OCI-LY7 (cell line): ENCODE measurements around the gene SPON1. TPM values are rescaled to one million over a fixed set of nuclear protein-coding genes. Genes with fewer than 3 reads are reported as not detected.

ENCODE experiments used
- BruUV-seq: library from RNA; stranded (reverse); fragments of 400-500 nt; replicated peaks from 2 replicates; lab custom pipeline; 2021; lab: Mats Ljungman, UMichigan
- CTCF ChIA-PET: fragments of 300-600 bp; sonication (Branson Sonifier 250); formaldehyde crosslinking; loops from one replicate; lab custom pipeline; 2022; ENCODE audit warnings: antibody characterized with exemption; ENCODE audit not compliant: unreplicated experiment; lab: Charles Lee
- POLR2A ChIA-PET: fragments of 300-600 bp; sonication (Branson Sonifier 250); formaldehyde crosslinking; loops from one replicate; lab custom pipeline; 2022; ENCODE audit warnings: antibody characterized with exemption; lab: Charles Lee
- DNase-seq: peaks from one replicate; pipeline ENCODE4 v3.0.0-alpha.2; 2015; ENCODE audit warnings: low spot score
- H2AFZ ChIP-seq: fragments of 200-600 bp; sonication (generic), shearing (Covaris generic); 2 replicates; pipeline ENCODE4 v1.6.1; 2014; ENCODE audit warnings: mild to moderate bottlenecking, antibody characterized with exemption, low read length, moderate library complexity
- H3K27ac ChIP-seq: fragments of 200-600 bp; sonication (generic); 2 replicates; pipeline ENCODE4 v1.5.1; 2014; ENCODE audit warnings: mixed run types, low read depth, mild to moderate bottlenecking, moderate library complexity, low read length, inconsistent platforms; ENCODE audit not compliant: poor library complexity, severe bottlenecking
- H3K36me3 ChIP-seq: fragments of 200-600 bp; sonication (generic); 2 replicates; pipeline ENCODE4 v1.6.1; 2014; ENCODE audit warnings: mild to moderate bottlenecking, antibody characterized with exemption, low read length, moderate library complexity, mixed read lengths; ENCODE audit not compliant: insufficient read depth
- H3K4me1 ChIP-seq: fragments of 200-600 bp; sonication (generic); 2 replicates; pipeline ENCODE4 v1.5.1; 2014; ENCODE audit warnings: mild to moderate bottlenecking, low read length; ENCODE audit not compliant: insufficient read depth, poor library complexity, severe bottlenecking
- H3K4me2 ChIP-seq: fragments of 200-600 bp; sonication (generic); 2 replicates; pipeline ENCODE4 v1.6.1; 2014; ENCODE audit warnings: mild to moderate bottlenecking, low read length
- H3K4me3 ChIP-seq: fragments of 200-600 bp; sonication (generic); 2 replicates; pipeline ENCODE4 v1.5.1; 2014; ENCODE audit warnings: mild to moderate bottlenecking, low read depth, low read length; ENCODE audit not compliant: poor library complexity, severe bottlenecking
- H3K79me2 ChIP-seq: fragments of 200-600 bp; sonication (generic); 2 replicates; pipeline ENCODE4 v1.6.1; 2016; ENCODE audit warnings: low read depth, mild to moderate bottlenecking, low read length, moderate library complexity, mixed read lengths; ENCODE audit not compliant: insufficient read depth
- H3K9me2 ChIP-seq: fragments of 200-600 bp; sonication (generic); 2 replicates; pipeline ENCODE4 v1.6.1; 2016; ENCODE audit warnings: mild to moderate bottlenecking, low read length, mixed read lengths; ENCODE audit not compliant: insufficient read depth
- H3K9me3 ChIP-seq: fragments of 200-600 bp; sonication (generic); 2 replicates; pipeline ENCODE4 v1.6.1; 2014; ENCODE audit warnings: mild to moderate bottlenecking, mixed run types, low read length, mixed read lengths
- H4K20me1 ChIP-seq: fragments of 200-600 bp; sonication (generic); 2 replicates; pipeline ENCODE4 v1.6.1; 2014; ENCODE audit warnings: mild to moderate bottlenecking, antibody characterized with exemption, low read length, moderate library complexity, mixed read lengths; ENCODE audit not compliant: insufficient read depth
- EZH2phosphoT487 ChIP-seq: fragments of 200-600 bp; sonication (generic); IDR thresholded peaks from 2 replicates; pipeline ENCODE4 v1.6.1; 2018; ENCODE audit warnings: low read depth, borderline replicate concordance, mild to moderate bottlenecking, mixed run types, antibody characterized with exemption, low read length, moderate library complexity, mixed read lengths
- intact Hi-C: fragments of 100-400 bp; cut with micrococcal nuclease; formaldehyde crosslinking; loops from one replicate; pipeline ENCODE4 v1.10.0; 2022; ENCODE audit not compliant: unreplicated experiment
- total RNA-seq, 2 experiments: library from RNA; depleted of rRNA in 1 of 2; stranded (reverse); fragments of >200 nt in 1 of 2; shearing (Covaris generic) in 1 of 2; gene quantifications; 2 replicates each; pipeline ENCODE4 v1.2.3, GENCODE V29; 2014 to 2022
- TF ChIP-seq, protein P1 (sequence below): fragments of 200-600 bp; sonication (generic); conservative IDR thresholded peaks from 2 replicates; pipeline ENCODE4 v1.5.1; 2014; ENCODE audit warnings: mild to moderate bottlenecking, antibody characterized with exemption, low read length, moderate library complexity, mixed read lengths

The SPON1 gene
- total RNA-seq, 2 experiments from 2014 or later: 0.38 TPM; not detected in 1

DNA sequence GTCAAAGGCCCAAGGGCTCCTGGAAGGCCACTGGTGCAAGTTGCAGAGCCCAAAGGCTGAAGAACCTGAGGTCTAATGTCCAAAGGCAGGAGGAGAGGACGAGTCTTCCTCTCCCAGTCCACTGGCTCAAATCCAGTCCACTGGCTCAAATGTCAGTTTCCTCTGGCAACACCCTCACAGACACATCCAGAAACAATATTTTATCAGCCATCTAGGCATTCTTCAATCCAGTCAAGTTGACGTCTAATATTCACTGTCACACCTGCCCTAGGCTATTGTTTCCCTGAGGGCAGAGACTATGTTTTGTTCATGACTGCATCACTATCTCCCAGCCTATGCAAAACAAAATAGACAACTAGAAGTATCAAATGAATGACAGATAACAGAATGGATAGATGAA lies 148.1 kb downstream of the SPON1 start:
- no TSS peak for BruUV-seq
- no peaks in the 10 kb centered on the region for H4K20me1 ChIP-seq
- no peaks in the 10 kb centered on the region for H3K79me2 ChIP-seq
- DNase-seq: no peak
- H3K4me3 ChIP-seq: no peak overlapping the region
- H3K9me2 ChIP-seq: no peaks in the 10 kb centered on the region
- H2AFZ ChIP-seq: no peak overlapping the region
- POLR2A ChIA-PET: no interaction called here
- no peaks in the 10 kb centered on the region for H3K36me3 ChIP-seq
- TF ChIP-seq, protein P1, sequence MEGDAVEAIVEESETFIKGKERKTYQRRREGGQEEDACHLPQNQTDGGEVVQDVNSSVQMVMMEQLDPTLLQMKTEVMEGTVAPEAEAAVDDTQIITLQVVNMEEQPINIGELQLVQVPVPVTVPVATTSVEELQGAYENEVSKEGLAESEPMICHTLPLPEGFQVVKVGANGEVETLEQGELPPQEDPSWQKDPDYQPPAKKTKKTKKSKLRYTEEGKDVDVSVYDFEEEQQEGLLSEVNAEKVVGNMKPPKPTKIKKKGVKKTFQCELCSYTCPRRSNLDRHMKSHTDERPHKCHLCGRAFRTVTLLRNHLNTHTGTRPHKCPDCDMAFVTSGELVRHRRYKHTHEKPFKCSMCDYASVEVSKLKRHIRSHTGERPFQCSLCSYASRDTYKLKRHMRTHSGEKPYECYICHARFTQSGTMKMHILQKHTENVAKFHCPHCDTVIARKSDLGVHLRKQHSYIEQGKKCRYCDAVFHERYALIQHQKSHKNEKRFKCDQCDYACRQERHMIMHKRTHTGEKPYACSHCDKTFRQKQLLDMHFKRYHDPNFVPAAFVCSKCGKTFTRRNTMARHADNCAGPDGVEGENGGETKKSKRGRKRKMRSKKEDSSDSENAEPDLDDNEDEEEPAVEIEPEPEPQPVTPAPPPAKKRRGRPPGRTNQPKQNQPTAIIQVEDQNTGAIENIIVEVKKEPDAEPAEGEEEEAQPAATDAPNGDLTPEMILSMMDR: no peak
- no peak for TF ChIP-seq EZH2phosphoT487
- intact Hi-C loops: no loop called here
- CTCF ChIA-PET: no interaction called here
- H3K4me1 ChIP-seq: no peaks in the 10 kb centered on the region
- H3K27ac ChIP-seq: no peak overlapping the region
- H3K4me2 ChIP-seq: no peak overlapping the region
- no peaks in the 10 kb centered on the region for H3K9me3 ChIP-seq

DNA sequence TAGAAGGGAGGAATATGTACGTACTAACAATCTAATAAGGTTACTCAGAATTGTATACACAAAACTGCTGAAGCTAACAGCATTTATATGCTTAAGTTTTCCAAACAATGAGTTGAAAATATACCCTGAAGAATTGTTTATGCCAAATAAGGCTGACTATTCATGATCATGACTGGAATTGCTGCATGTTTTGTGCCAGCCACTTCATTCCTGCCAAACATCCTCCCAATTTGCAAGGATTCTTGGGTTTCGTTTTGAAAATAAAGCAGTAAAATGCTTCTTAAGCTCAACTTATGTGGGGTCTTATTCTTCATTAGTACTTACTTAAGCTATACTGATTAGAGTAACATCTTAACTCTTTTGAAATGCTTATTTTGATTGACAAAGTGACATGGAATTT lies 149.0 kb downstream of the SPON1 start:
- ChIA-PET POLR2A (interaction anchor here (1.2 kb wide), 1 partner anchor 32 kb away, joined by 3 read pairs; no protein-coding TSS in a partner anchor), CTCF (no interaction called here)
- Histone ChIP-seq H3K4me2 (no peak overlapping the region), H3K9me3 (no peaks in the 10 kb centered on the region), H3K9me2 (no peaks in the 10 kb centered on the region), H2AFZ (no peak overlapping the region), H3K4me3 (no peak overlapping the region), H3K4me1 (no peaks in the 10 kb centered on the region), H4K20me1 (no peaks in the 10 kb centered on the region), H3K27ac (no peak overlapping the region), H3K79me2 (no peaks in the 10 kb centered on the region), H3K36me3 (no peaks in the 10 kb centered on the region)
- TF ChIP-seq EZH2phosphoT487: no peak
- TF ChIP-seq, protein P1: no peak
- no peak for DNase-seq
- intact Hi-C loops: no loop called here
- no TSS peak for BruUV-seq

GRCh38 chr11:14112721-14113120 lies 150.2 kb downstream of the SPON1 start:
- Histone ChIP-seq H2AFZ (no peak overlapping the region), H4K20me1 (no peaks in the 10 kb centered on the region), H3K36me3 (no peaks in the 10 kb centered on the region), H3K9me2 (no peaks in the 10 kb centered on the region), H3K4me1 (no peaks in the 10 kb centered on the region), H3K79me2 (no peaks in the 10 kb centered on the region), H3K4me2 (no peak overlapping the region), H3K27ac (no peak overlapping the region), H3K9me3 (no peaks in the 10 kb centered on the region), H3K4me3 (no peak overlapping the region)
- DNase-seq: no peak
- TF ChIP-seq, protein P1: no peak
- TF ChIP-seq EZH2phosphoT487: no peak
- CTCF ChIA-PET: no interaction called here
- POLR2A ChIA-PET: no interaction called here
- BruUV-seq: no TSS peak
- intact Hi-C loops: no loop called here
